ENCODE results near the gene OTOP3.
"Not testable (repeated sequence)": the region's sequence is repeated elsewhere in the genome, so short reads cannot be mapped to it uniquely, and the experiment has no call there.

The OTOP3 gene, protein sequence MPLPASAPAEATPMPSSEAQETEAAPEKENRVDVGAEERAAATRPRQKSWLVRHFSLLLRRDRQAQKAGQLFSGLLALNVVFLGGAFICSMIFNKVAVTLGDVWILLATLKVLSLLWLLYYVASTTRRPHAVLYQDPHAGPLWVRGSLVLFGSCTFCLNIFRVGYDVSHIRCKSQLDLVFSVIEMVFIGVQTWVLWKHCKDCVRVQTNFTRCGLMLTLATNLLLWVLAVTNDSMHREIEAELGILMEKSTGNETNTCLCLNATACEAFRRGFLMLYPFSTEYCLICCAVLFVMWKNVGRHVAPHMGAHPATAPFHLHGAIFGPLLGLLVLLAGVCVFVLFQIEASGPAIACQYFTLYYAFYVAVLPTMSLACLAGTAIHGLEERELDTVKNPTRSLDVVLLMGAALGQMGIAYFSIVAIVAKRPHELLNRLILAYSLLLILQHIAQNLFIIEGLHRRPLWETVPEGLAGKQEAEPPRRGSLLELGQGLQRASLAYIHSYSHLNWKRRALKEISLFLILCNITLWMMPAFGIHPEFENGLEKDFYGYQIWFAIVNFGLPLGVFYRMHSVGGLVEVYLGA

DNA sequence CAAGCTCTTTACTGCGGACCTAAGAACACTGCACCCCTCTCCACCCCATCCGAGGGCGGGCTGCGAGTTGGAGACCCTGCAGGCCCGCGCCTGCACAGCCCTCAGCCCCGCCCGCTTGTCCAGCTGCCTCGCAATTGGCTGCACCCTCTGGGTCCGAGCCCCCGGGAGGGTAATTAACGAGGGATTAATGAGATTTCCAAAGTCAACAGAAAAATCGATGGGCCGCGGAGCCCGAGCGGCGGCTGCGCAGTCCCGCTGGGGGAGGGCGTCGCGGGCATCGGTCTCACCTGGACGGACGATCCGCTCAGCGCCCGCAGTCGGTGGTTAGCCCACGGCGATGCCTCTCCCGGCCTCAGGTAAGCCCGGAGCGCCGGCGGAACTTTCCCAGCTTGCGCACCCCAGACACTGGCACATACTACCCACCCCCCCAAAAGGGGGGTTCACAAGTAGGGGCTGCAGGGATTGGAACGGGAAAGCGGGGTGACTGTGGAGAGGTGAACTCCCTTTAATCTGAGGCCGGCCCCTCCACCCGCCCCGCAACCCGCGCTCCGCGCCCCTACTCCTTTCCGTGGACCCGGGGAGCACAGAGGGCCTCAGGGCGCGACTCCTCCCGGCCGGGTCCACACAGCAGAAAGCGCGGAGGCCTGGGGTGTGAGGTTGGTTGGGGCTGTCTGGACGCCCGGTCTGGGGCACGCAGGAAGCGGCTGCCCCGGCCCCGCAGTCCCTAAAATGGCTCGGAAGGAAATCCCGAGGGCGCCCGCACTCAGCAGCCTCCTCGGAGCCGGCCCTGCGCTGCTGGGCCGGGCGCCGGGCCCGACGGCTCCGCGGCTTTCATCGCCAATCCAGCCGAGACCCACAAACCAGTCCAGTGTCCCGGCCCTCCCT is at the start of gene OTOP3:
Gene OTOP3 (plus strand): TSS at position 314 of the 885 bp plus-strand sequence. CDS start 24 bp downstream, at position 338.
- DNase-seq (ENCODE audit: low spot score): no peak

DNA sequence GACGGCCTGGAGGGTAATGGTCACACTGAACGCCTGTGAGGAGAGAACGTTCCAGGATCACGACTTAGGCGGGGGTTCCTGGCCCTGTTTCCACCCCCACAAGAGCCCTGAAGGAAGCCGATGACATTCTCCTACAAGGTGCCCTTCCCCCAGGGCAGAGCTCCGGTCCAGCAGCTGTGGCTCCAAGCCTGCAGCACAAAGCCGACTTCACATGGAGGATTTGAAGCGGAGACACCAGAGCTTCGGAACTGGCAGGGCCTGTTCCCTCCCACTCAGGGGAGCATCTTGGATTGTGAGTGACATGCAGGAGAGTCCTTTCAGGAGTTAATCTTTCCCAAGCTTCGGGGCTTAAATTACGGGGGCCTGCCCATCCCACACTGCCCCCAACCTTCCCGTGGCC is 47.2 kb upstream of the OTOP3 start:
- no peak for DNase-seq (ENCODE audit: low spot score)

DNA sequence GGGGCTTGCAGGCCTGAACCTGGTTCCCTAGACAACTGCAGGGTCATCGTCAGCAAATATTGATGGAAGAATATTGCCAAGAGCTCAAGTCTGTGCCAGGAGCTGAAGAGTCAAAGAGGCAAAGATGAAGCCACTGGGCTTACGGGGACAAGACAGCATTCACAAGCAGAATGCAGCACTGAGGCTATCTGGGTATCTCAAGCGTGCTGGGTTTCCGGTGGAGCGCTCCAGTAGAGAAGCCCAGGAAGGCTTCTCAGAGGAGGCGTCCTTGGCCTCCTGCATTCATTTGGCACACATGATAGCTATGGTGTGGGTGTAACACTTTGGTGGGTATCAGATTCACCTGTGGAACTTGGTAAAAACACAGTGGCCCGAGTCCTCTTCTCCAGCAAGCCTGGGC is 45.1 kb upstream of the OTOP3 start:
- no peak for DNase-seq (ENCODE audit: low spot score)

DNA sequence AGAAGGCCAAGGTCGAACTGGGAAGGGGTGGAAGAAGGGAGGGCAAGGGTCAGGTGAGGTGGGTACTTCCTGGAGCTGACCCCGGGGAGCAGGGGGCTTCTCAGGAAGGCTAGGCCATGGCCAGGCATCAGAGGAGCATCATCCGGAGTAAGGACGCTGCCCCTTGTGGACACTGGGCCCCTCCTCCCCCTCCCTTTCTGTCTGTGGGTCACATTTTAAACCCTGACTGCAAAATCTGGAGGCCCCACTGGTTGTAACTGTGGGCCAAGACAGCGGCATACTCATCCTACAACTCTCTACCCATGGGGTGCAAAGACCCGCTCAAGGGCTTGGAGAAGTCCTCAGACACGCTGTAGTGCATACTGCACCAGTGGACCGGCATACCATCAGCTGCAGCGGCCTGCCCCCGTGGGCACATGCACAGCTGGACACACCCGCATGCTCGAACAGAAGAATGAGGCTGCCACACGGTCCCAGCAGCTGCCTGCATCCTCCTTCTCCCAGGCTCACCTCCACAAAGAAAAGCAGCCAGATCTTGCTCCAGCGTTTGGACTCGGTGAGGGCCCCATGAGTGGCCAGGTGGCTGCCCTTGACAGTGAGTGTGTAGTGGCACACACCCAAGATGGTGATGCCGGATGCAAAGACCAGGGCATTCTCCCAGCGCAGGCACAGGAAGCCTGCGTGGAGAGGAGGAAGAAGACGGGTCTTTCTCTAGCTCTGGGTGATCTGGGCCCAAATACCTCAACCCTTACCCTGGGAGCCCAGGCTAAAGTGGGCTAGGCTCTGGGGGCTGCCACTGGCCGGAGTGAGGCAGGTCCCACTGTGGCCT is 43.5 kb upstream of the OTOP3 start:
- no peak for DNase-seq (ENCODE audit: low spot score)

DNA sequence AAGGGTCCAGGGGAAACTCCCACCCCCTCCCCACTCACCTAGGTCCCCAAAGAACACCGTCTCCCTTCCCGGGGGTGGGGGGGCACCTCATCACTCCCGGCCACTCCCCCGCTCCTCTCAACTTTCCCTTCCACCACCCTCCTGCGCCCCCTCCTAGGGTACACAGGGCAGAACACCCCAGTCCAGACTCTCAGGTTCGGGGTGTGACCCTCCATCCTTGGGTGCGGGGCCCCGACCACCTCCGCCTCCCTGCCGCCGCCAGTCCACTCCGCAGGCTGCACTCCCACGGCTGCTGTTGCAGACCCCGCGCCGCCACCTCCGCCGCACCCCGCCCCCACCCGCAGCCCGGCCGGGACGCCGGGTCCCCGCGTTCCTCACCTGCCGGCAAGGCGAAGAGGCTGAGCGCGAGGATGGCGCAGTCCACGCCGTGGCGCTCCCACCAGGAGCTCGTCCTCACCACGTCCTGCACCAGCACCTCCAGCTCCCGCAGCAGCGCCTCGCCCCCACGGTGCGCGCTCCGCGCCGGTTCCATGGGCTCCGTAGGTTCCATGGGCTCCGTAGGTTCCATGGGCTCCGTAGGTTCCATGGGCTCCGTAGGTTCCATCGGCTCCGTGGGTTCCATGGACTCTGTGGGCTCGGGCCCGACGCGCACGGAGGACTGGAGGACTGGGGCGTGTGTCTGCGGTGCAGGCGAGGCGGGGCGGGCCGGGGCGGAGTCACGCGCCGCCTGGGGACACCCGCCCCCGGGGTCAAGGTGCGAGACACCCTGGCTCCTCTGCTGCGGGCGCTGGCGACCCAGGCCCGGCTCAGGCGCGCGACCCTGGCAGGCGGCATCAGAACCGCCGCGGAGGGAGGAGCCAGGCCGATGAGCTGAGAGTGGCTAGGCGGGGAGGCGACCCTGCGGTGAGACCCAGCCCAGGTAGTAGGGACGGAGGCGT is 42.5 kb upstream of the OTOP3 start, which contains the start of gene FADS6:
Gene FADS6 (minus strand): TSS at position 660 of the 938 bp plus-strand sequence. CDS start 38 bp downstream, at position 622.
- no peak for DNase-seq (ENCODE audit: low spot score)

DNA sequence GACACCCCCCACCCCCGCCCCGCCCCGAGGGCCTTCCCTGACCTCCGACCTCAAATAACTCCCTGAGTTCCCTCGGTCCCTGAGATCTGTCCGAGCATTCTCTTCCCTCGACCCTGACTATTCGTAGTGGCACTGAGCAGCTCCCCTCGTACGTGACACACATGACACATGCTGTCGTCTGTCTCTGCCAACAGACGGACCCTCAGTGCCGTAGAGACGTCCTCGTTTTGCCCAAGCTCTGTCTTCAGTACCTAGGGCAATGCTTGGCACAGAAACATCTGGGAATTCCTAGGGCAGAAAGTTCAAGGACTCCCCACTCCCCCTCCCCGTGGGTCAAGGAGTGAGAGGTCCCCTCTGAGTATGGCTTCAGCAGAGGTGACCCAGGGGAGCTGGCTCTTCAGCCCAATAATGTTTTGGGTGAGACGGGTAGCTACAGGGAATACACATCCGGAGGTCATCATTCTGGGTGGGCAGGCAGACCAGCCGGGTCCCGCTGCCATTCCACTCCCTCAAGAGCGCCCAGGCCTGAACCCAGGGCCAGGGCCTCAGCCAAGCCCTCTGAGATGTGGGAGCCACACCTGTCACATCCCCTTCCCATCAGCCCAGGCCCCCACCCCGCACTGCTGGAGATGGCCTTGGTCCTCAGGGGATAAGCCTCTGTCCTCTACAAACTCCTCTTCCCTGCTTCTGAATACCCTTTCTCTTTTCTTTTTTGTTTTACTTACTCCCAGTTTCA is 41.6 kb upstream of the OTOP3 start:
- DNase-seq (ENCODE audit: low spot score): no peak

DNA sequence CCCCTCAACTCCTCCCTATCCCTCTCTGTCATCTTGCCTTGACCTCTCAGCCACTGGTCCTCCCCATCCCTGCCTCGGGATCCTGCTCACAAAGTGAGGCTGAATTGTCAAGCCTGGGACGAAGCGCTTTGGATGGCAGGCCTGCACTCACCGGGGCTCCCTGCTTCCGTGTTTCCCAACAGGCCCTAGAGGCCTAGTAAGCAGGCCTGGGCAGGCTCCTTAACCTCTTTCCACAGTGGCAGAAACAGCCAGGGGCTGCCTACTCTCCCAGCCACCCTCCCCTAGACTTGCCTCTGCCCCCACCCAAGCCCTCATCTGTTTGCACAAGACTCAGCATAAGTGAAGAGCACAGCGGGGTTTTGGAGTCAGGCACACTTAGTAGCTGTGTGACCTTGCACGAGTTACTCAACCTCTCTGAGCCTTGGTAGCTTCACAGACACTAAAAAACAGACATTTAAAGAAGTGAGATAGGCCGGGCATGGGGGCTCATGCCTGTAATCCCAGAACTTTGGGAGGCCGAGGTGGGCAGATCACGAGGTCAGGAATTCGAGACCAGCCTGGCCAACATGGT is 37.2 kb upstream of the OTOP3 start:
- DNase-seq (ENCODE audit: low spot score): no peak

DNA sequence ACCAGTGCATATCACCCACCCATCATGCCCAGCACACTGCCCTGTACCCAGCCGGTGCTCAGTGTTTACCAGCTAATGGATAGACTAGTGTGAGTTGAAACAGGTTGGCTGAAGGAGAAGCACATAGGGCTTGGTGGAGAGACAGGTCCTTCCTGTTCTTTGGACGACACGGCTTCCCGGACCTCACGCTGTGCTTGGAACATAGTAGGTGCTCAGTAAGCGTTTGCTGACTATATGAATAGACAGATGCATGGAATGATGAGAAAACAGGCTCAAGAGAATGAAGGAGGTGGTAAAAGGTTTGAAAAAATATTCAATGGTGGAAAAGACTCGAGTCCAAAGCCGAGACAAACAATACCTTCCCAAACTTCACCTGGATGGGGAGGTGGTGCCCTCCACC is 35.5 kb upstream of the OTOP3 start:
- no peak for DNase-seq (ENCODE audit: low spot score)

DNA sequence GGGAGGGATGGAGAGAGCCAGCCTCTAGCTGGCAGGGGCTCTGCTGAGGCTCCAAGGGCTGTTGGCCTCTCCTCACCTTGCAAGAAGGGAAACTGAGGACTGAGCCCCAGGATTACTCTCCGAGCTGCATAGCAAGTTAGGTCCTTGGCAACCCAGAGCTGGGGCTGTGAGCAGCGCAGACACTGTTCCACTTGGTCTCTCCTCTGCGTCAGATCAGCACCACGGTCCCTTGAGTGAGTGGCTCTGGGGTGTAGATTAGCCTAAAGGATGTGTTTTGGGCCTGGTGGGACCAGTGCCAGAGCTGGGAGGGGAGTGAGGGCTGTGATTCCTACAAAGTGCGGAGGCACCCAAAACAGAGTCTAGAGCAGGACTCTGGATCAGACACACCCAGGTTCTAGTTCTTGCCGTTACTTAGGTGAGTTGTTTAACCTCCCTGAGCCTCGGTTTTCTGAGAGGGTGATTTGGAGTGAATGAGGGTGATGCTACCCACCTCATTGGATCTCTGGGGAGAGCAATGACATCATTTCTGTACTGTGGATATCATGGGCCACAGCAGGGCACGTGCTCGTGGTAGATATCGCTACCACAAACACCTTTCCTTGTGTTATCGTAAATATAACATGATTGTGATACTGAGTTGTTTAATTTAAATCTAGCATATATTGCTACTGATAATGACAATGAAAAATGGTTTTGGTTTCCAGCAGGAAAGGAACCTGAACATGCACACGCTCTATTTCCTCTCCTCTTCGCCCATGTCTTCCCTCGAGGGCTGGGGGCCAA is 34.2 kb upstream of the OTOP3 start:
- no peak for DNase-seq (ENCODE audit: low spot score)

DNA sequence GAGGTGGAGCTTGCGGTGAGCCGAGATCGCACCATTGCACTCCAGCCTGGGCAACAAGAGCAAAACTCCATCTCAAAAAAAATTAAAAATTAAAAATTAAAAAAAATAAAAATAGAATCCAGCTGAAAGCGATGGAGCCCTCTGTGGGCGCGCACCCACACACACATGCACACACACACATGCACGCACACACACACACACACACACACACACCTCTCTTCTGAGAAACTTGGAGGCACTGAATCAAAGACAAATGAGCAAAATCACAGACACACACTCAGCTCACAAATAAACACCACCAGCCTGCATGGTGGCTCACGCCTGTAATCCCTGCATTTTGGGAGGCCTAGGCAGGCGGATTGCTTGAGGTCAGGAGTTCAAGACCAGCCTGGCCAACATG is 32.7 kb upstream of the OTOP3 start:
- no peak for DNase-seq (ENCODE audit: low spot score)

DNA sequence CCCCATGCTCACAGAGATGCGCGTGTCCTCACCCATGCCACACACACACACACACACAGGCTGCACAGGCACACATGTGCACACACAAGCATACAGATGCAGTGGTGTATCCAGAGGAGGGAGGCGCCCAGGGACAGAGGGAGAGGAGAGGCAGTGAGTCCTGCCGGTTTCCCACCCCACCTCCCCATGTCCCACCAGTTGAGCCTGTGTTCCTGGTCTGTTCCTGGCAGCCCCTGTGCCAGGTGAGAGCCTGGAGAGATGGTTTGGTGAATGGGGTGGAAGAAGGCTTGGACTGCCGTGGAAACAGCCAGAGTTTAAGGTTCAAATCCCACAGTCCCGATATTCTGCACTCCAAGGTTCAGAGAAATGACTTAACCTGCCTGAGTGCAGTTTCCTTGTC is 32.0 kb upstream of the OTOP3 start:
- DNase-seq (ENCODE audit: low spot score): no peak

DNA sequence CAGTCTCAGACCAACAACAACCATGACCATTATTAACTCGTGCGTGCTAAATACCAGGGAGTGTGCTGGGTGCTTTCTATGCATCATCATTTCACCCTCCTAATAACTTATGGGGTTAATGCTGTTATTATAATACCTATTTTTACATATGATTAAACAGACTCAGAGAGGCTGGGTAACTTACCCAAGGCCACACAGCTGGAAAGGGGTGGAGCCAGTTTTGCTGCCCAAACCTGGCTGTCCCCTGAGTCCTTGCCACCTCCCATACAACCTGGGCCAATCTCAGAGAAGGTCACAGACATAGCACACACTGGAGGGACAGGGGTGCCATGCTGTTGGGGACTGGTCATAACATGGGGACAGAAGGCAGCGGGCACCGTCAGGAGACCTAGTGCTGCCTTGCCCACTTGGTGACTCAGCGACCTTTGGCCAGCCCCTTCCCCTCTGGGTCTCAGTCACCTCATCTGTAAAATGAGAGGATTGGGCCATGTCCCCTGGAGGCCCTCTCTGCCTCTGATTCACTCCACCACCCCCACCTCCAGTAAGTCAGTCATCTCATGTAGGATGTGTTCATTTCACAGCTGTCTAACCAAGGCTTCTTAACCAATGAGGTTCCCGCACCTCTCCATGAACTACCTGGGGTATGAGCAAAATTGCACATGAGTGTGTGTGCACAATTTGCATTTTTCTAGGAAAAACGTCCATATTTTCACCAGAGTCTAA is 30.9 kb upstream of the OTOP3 start:
- DNase-seq (ENCODE audit: low spot score): no peak

DNA sequence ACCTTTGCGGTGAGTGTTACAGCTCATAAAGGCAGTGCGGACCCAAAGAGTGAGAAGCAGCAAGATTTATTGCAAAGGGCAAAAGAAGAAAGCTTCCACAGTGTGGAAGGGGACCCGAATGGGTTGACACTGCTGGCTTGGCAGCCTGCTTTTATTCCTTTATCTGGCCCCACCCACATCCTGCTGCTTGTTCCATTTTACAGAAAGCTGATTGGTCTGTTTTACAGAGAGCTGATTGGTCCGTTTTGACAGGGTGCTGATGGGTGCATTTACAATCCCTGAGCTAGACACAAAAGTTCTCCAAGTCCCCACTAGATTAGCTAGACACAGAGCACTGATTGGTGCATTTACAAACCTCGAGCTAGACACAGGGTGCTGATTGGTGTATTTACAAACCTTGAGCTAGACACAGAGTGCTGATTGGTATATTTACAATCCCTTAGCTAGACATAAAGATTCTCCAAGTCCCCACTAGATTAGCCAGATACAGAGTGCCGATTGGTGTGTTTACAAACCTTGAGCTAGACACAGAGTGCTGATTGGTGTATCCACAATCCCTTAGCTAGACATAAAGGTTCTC is 29.4 kb upstream of the OTOP3 start:
- not testable (repeated sequence) for DNase-seq (ENCODE audit: low spot score)

DNA sequence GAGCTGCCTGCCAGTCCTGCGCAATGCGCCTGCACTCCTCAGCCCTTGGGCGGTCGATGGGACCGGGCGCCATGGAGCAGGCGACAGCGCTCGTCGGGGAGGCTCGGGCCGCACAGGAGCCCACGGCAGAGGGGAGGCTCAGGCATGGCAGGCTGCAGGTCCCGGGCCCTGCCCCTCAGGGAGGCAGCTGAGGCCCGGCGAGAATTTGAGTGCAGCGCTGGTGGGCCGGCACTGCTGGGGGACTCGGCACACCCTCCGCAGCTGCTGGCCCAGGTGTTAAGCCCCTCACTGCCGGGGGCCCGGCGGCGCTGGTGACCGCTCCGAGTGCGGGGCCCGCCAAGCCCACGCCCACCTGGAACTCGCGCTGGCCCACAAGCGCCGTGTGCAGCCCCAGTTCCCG is 28.7 kb upstream of the OTOP3 start:
- DNase-seq (ENCODE audit: low spot score): no peak

DNA sequence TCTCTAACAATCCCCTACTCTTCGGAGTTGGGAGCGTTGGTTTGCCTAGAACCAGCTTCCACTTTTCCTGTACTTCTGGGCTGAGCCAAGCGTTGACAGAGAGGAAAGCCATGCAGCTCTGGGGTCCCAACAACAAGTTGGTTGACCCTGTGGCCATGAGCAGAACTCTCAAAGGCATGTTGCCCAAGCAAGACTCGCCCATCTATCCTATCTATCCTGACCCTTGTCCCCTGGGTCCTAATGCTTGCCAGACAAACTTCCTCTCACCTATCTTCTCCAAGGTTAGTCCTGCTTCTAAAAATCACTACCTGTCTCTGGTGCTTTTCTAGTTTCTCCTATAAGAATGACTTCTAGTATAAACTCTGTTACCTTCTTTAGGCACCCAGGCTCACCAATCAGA is 26.6 kb upstream of the OTOP3 start:
- not testable (repeated sequence) for DNase-seq (ENCODE audit: low spot score)

DNA sequence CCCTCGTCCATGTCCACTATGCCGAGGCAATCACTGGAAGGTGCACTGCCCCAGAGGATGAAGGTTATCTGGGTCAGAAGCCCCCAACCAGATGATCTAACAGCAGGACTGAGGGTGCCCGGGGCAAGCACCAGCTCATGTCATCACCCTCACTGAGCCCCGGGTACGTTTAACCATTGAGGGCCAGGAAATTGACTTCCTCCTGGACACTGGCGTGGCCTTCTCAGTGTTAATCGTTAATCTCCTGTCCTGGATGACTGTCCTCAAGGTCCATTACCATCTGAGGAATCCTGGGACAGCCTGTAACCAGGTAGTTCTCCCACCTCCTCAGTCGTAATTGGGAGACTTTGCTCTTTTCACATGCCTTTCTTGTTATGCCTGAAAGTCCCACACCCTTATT is 24.3 kb upstream of the OTOP3 start:
- not testable (repeated sequence) for DNase-seq (ENCODE audit: low spot score)

DNA sequence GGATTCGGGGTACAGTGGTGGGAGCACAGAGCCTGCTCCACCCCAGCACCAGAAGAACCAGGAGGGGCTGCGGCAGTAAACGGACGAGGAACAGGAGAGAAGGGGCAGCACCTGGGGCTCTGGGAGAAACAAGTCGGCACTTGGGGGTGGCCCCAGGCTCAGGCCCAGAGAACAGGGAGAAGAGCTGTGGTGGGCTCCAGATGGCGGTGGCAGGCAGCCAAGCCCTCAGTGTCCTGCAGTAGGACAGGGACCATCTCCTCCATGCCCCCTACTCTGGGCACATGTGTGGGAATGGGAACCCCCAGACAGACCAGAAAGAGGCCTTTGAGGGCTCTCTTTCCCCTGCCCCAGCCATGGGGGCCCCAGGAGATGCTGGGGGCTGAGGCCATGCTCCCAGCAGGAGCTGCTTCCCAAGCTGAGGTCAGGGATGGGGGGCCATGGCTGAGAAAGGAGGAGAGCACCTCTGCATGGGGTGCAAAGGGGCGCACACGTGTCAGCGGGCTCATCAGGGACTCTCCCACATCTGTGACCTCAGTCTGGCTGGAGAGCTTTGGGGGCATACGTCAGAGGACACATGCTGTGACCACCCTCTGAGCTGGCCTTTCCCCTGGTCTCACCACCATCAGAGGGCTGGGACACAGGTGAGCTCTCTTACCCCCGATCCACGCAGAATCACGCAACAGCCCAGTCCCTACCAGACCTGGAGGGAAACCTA is 19.4 kb upstream of the OTOP3 start:
- no peak for DNase-seq (ENCODE audit: low spot score)

Measured in AG08395 (cell line).